Measurements from ENCODE around the gene LAMTOR1.

Gene LAMTOR1

DNA sequence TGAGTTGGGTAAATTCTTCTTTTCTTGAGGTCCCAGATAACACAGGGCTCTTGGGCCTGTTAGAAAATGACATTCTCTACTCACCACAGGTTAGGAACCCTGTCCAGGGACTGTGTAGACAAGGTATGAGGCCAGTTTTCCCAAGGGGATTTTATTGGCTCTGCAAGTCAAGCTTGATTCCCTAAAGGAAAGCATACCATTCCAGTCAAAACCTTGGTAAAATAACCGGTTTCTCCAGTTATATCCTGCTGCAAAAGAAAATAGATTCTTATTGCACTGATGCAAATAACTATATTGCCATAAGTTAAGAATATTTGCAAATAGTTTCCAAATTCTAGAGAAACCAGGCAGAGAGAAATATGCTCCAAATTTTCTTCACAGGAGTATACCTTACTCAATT lies 22.9 kb upstream of the LAMTOR1 start:
- H3K4me1 ChIP-seq (ENCODE audit: insufficient read depth, poor library complexity, severe bottlenecking) = no peaks in the 10 kb centered on the region
- DNase-seq (ENCODE audit: low spot score) (no peak), ATAC-seq (ENCODE audit: low read depth) (no peak)
- no peak overlapping the region for H3K4me3 ChIP-seq (ENCODE audit: severe bottlenecking)
- no peak for TF ChIP-seq CTCF (IDR thresholded peaks at IDR 0.05; ENCODE audit: poor library complexity, severe bottlenecking)
- no peaks in the 10 kb centered on the region for H3K9me3 ChIP-seq (ENCODE audit: severe bottlenecking)
- H3K27ac ChIP-seq (ENCODE audit: poor library complexity, severe bottlenecking) = no peak overlapping the region
- H3K36me3 ChIP-seq (ENCODE audit: low read depth) = no peaks in the 10 kb centered on the region; the same call in 1 of the 2 replicates
- no peaks in the 10 kb centered on the region for H3K27me3 ChIP-seq (ENCODE audit: insufficient read depth, poor library complexity, severe bottlenecking)

DNA sequence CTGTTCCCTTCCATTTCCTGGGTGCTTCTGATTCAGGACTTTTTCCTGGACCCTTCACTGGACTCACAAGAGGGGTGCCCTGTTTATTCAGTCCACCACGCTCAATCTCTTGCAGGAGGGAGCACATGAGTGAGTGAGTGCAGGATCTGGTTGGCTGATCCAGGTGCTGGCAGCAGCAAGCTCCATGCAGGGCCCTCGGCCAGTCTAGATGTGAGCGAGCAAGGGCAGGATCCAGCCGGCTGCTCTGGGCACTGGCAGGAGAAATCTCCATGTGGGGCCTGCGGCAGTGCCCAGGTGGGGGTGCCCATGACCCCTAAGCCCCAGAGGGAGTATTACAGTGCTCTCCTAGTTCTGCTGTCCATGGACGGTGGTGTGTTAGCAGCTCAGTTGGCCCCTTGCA lies 20.9 kb upstream of the LAMTOR1 start:
- no peak for ATAC-seq (ENCODE audit: low read depth)
- H3K4me3 ChIP-seq (ENCODE audit: severe bottlenecking) = no peak overlapping the region
- no peaks in the 10 kb centered on the region for H3K9me3 ChIP-seq (ENCODE audit: severe bottlenecking)
- no peak overlapping the region for H3K27ac ChIP-seq (ENCODE audit: poor library complexity, severe bottlenecking)
- no peaks in the 10 kb centered on the region for H3K4me1 ChIP-seq (ENCODE audit: insufficient read depth, poor library complexity, severe bottlenecking)
- no peaks in the 10 kb centered on the region for H3K27me3 ChIP-seq (ENCODE audit: insufficient read depth, poor library complexity, severe bottlenecking)
- no peak for DNase-seq (ENCODE audit: low spot score)
- no peak for TF ChIP-seq CTCF (IDR thresholded peaks at IDR 0.05; ENCODE audit: poor library complexity, severe bottlenecking)
- H3K36me3 ChIP-seq (ENCODE audit: low read depth) = no peaks in the 10 kb centered on the region; the same call in 1 of the 2 replicates

GRCh38 chr11:72123117-72123653 lies 20.1 kb upstream of the LAMTOR1 start:
- Histone ChIP-seq H3K27me3 (ENCODE audit: insufficient read depth, poor library complexity, severe bottlenecking) (no peaks in the 10 kb centered on the region), H3K36me3 (ENCODE audit: low read depth) (no peaks in the 10 kb centered on the region; the same call in 1 of the 2 replicates), H3K9me3 (ENCODE audit: severe bottlenecking) (no peaks in the 10 kb centered on the region), H3K4me1 (ENCODE audit: insufficient read depth, poor library complexity, severe bottlenecking) (no peaks in the 10 kb centered on the region), H3K4me3 (ENCODE audit: severe bottlenecking) (no peak overlapping the region), H3K27ac (ENCODE audit: poor library complexity, severe bottlenecking) (no peak overlapping the region)
- TF ChIP-seq CTCF (IDR thresholded peaks at IDR 0.05; ENCODE audit: poor library complexity, severe bottlenecking) = no peak
- no peak for DNase-seq (ENCODE audit: low spot score)
- ATAC-seq (ENCODE audit: low read depth) = no peak

- H3K36me3 ChIP-seq (ENCODE audit: low read depth) = no peaks in the 10 kb centered on the region; the same call in 1 of the 2 replicates
- H3K27me3 ChIP-seq (ENCODE audit: insufficient read depth, poor library complexity, severe bottlenecking) = no peaks in the 10 kb centered on the region
- no peaks in the 10 kb centered on the region for H3K9me3 ChIP-seq (ENCODE audit: severe bottlenecking)
- H3K4me3 ChIP-seq (ENCODE audit: severe bottlenecking) = no peak overlapping the region
- no peak for TF ChIP-seq CTCF (IDR thresholded peaks at IDR 0.05; ENCODE audit: poor library complexity, severe bottlenecking)
- H3K27ac ChIP-seq (ENCODE audit: poor library complexity, severe bottlenecking) = no peak overlapping the region
- no peak for DNase-seq (ENCODE audit: low spot score)
- H3K4me1 ChIP-seq (ENCODE audit: insufficient read depth, poor library complexity, severe bottlenecking) = no peaks in the 10 kb centered on the region
- no peak for ATAC-seq (ENCODE audit: low read depth)
Measured at GRCh38 chr11:72122607-72123006, 19.5 kb upstream of the LAMTOR1 start.

DNA sequence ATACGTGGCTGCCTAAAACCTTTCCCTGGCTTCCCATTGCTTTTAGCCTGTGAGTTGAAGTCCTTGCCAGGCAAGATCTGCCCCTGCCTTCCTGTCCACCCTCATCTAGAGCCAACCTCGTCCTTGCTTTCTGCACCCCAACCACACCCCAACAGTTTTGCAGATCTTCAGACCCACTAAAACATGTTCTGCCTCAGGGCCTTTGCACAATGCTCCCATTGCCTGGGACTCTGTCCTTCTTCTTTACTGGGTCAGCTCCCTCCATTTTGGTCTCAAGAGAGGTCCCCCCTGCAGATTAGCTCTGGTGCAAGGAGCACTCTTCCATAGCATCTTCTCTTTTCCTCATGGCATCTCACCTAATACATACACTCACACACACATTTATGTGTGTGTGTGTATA lies 17.8 kb upstream of the LAMTOR1 start:
- TF ChIP-seq CTCF (IDR thresholded peaks at IDR 0.05; ENCODE audit: poor library complexity, severe bottlenecking) = no peak
- no peak overlapping the region for H3K4me3 ChIP-seq (ENCODE audit: severe bottlenecking)
- H3K4me1 ChIP-seq (ENCODE audit: insufficient read depth, poor library complexity, severe bottlenecking) = no peaks in the 10 kb centered on the region
- H3K27ac ChIP-seq (ENCODE audit: poor library complexity, severe bottlenecking) = no peak overlapping the region
- H3K36me3 ChIP-seq (ENCODE audit: low read depth) = no peaks in the 10 kb centered on the region; the same call in 1 of the 2 replicates
- H3K27me3 ChIP-seq (ENCODE audit: insufficient read depth, poor library complexity, severe bottlenecking) = no peaks in the 10 kb centered on the region
- DNase-seq (ENCODE audit: low spot score) = no peak
- no peak for ATAC-seq (ENCODE audit: low read depth)
- no peaks in the 10 kb centered on the region for H3K9me3 ChIP-seq (ENCODE audit: severe bottlenecking)
